ENCODE data around the gene UBTD1.
A peak's percentile ranks its signal among the peaks of the same experiment; 100 is the strongest.

UBTD1 gene

GRCh38 chr10:97511711-97512440, 13.2 kb downstream of the UBTD1 start:
- H3K27me3 Mint-ChIP-seq (ENCODE audit: low read depth, poor library complexity): peaks cover 3% of the 10 kb centered on the region
- H3K27ac Mint-ChIP-seq: no peak overlapping the region
- H3K9me3 Mint-ChIP-seq: no peaks in the 10 kb centered on the region
- H3K36me3 Mint-ChIP-seq (ENCODE audit: low read depth): no peaks in the 10 kb centered on the region
- peaks cover 57% of the 10 kb centered on the region for H3K4me1 Mint-ChIP-seq
- no peak for DNase-seq
- no peak overlapping the region for H3K4me3 Mint-ChIP-seq
- no peak for TF ChIP-seq CTCF (IDR thresholded peaks at IDR 0.05)

- Mint-ChIP-seq H3K36me3 (ENCODE audit: low read depth) (no peaks in the 10 kb centered on the region), H3K4me1 (peaks cover 63% of the 10 kb centered on the region), H3K27ac (no peak overlapping the region), H3K4me3 (no peak overlapping the region), H3K9me3 (no peaks in the 10 kb centered on the region), H3K27me3 (ENCODE audit: low read depth, poor library complexity) (peaks cover 6% of the 10 kb centered on the region)
- no peak for DNase-seq
- TF ChIP-seq CTCF (IDR thresholded peaks at IDR 0.05): no peak
These were observed 14.3 kb downstream of the UBTD1 start for GRCh38 chr10:97512993-97513392.

- no peak for TF ChIP-seq CTCF (IDR thresholded peaks at IDR 0.05)
- Mint-ChIP-seq H3K4me1 (peaks cover 58% of the 10 kb centered on the region), H3K27ac (no peak overlapping the region), H3K9me3 (no peaks in the 10 kb centered on the region), H3K36me3 (ENCODE audit: low read depth) (no peaks in the 10 kb centered on the region), H3K4me3 (no peak overlapping the region), H3K27me3 (ENCODE audit: low read depth, poor library complexity) (peaks cover 6% of the 10 kb centered on the region)
- DNase-seq: no peak
These were observed 15.6 kb downstream of the UBTD1 start for GRCh38 chr10:97514344-97514743.

GRCh38 chr10:97515271-97515978, 16.7 kb downstream of the UBTD1 start:
- Mint-ChIP-seq H3K36me3 (ENCODE audit: low read depth) (no peaks in the 10 kb centered on the region), H3K27me3 (ENCODE audit: low read depth, poor library complexity) (peaks cover 3% of the 10 kb centered on the region), H3K27ac (peak overlapping the region; percentile 72), H3K9me3 (no peaks in the 10 kb centered on the region), H3K4me3 (peak overlapping the region; percentile 22), H3K4me1 (peaks cover 60% of the 10 kb centered on the region)
- TF ChIP-seq CTCF (IDR thresholded peaks at IDR 0.05): no peak
- DNase-seq: no peak

- no peak for DNase-seq
- no peaks in the 10 kb centered on the region for H3K36me3 Mint-ChIP-seq (ENCODE audit: low read depth)
- peaks cover 64% of the 10 kb centered on the region for H3K4me1 Mint-ChIP-seq
- TF ChIP-seq CTCF (IDR thresholded peaks at IDR 0.05): no peak
- H3K27ac Mint-ChIP-seq: peak overlapping the region; percentile 83
- H3K9me3 Mint-ChIP-seq: no peaks in the 10 kb centered on the region
- H3K4me3 Mint-ChIP-seq: no peak overlapping the region
- H3K27me3 Mint-ChIP-seq (ENCODE audit: low read depth, poor library complexity): peaks cover 14% of the 10 kb centered on the region
These were observed 18.5 kb downstream of the UBTD1 start for GRCh38 chr10:97517096-97517750.

All from nephron progenitor cell (in vitro differentiated cells).